ENCODE measurements around the gene AIF1L.
"Not testable (repeated sequence)": the region's sequence is repeated elsewhere in the genome, so short reads cannot be mapped to it uniquely, and the experiment has no call there.

The AIF1L gene

DNA sequence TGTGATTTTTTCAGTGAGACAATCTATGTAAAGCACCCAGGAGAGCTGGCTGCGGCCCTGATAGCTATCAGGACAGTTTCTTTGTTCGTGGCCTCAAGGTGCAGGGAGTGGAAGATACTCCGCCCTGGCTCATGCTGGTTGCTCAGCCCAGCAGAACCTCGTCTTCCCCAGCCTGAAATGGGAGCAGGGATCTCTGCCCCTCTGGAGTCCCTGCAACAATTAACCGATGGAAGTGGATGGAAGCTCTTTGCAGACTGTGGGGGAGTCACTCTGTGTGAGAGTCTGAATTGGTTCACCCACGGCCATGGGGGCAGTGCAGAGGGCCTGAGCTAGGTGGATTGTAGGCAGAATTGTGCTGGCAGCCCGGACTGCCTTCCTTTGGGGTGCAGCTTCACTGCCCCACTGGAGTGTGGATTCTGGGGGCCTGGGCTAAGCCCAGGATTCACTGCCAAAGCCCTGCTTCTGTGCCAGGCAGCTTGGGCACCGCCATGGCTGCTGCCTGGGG is 2.8 kb downstream of the AIF1L start:
- DNase-seq (ENCODE audit: low read depth): no peak

DNA sequence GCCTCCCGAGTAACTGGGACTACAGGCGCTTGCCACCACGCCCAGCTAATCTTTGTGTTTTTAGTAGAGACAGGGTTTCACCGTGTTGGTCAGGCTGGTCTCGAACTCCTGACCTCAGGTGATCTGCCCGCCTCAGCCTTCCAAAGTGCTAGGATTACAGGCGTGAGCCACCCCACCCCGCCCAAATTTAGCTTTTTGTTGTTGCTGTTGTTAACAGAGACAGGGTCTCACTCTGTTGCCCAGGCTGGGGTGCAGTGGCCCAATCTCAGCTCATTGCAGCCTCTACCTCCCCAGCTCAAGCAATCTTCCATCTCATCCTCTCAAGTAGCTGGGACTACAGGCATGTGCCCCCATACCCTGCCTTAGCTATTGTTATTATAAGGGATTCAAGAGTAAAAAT is 3.5 kb downstream of the AIF1L start:
- not testable (repeated sequence) for DNase-seq (ENCODE audit: low read depth)

DNA sequence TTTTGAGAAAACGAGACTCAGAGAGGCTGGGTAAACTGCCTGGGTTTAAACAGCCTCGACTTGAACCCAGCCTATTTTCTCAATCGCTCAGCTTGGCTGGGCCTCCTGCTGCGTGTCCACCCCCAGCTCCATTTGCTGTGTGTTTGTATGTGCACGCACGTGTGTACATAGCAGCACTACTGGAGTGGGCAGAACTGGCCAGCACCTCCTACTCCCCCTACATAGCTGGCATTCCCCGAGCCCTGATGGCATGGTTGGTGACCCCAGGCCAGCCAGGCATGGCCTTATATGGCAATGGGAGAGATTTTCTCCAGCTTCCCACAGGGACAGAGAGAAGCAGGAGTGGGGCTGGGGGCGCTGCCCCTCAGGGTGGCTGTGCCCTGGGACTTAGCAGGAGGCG is 4.1 kb downstream of the AIF1L start:
- DNase-seq (ENCODE audit: low read depth): no peak

DNA sequence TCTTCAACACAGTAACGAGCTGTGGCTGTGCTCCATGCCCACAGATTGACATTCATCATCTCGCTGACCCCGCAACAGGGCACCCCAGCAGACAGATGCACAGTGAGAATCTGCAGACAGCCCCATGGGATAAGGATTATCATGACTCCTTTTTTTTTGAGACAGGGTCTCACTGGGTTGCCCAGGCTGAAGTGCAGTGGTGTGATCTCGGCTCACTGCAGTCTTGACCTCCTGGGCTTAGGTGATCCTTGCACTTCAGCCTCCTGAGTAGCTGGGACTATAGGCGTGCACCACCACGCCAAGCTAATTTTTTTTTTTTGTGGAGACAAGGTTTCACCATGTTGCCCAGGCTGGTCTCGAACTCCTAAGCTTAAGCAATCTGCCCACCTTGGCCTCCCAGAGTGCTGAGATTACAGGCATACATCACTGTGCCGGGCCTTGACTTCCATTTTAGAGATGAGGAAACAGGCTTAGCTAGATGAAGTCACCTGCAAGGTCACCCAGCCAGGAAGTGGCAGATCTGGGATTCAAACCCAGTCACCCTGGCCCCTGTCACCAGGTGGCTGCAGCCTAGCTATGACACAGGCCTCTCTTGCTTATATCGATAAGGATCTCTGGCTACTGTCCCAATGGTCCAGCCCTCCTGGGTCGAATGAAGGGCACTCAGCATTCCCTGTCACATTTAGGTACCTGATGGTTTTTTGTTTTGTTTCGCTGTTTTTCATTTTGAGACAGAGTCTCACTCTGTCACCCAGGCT is 5.1 kb downstream of the AIF1L start:
- DNase-seq (ENCODE audit: low read depth): no peak

DNA sequence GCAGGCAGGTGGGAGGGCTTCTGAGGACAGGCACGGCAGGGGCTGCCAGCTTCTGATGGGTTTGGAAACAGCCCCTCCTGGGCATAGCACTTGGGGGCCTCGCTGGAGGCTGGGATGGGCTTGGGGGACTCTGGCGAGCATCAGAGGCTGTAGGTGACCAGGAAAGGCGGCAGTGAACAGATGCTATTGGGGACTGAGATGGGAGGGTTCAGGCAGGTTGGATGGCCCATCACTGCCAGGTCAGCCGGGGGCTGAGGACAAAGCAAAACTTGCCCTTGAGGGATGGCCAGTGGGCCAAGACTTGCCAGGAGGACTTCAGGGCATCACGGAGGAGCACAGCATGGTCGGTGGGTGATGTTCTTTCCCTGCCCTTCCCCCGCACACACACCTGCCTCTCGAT is 6.7 kb downstream of the AIF1L start:
- no peak for DNase-seq (ENCODE audit: low read depth)

DNA sequence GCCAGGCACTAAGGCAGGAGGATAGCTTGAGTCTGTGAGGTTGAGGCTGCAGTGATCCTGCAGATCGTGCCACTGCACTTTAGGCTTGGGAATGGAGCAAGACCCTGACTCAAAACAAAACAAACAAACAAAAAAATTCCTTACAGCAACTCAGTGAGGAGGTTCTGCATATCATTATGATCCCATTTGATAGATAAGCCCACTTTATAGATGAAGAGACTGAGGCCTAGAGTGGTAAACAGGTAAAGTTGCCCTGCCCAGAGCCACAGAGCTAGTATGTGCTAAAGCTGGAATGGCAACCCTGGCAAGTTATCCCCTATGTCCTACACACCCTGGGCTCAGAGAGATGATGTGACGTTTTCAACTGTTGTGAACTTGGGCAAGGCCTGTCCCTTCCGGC is 7.2 kb downstream of the AIF1L start:
- no peak for DNase-seq (ENCODE audit: low read depth)

DNA sequence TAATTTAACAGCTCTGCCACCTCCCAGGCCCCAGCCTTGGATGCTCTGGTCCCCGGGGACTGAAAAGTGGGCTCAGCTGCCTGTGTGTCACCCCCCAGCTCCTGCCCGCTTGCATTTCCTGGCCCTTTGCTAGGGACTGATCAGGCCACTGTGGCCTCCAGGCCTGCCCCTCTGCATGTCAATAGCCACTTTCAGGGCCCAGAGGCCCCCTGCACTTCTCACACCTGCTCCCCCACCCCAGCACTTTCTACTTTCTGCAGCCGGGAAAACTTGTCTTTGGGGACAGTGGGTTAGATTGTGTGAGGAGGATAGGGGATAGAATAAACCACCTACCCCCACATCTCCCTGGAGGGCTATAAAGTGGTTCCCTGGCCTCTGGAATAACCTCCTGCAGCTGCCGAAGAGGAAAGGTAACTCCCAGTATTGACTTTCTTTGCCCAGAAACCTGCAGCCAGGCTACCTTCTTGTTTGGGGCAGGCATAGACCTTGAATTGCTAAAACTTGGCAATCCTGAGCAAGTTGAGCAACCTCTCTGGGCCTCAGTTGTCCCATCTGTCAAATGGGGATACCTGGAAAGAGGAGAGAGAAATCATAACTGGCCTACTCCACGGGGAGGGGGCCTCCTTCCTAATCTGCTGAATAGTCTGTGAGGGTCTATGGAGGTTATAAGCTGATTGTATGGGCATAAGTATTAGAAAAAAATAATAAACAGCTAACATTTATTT is 7.8 kb downstream of the AIF1L start:
- no peak for DNase-seq (ENCODE audit: low read depth)

DNA sequence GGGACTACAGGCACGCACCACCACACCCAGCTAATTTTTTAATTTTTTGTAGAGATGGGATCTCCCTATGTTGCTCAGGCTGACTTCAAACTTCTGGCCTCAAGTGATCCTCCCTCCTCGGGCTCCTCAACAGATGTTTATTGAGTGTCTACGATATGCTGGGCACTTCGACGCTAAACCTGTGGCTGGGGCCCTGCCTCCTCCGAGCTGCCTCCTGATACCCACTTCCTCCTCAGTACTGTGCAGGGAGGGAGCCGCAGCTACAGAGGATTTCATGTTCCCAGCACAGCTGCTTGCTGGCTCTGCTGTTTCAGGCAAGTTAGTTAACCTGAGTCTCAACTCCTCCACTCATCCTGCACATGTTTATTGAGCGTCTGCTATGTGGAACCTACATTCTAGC is 9.6 kb downstream of the AIF1L start:
- DNase-seq (ENCODE audit: low read depth): no peak

DNA sequence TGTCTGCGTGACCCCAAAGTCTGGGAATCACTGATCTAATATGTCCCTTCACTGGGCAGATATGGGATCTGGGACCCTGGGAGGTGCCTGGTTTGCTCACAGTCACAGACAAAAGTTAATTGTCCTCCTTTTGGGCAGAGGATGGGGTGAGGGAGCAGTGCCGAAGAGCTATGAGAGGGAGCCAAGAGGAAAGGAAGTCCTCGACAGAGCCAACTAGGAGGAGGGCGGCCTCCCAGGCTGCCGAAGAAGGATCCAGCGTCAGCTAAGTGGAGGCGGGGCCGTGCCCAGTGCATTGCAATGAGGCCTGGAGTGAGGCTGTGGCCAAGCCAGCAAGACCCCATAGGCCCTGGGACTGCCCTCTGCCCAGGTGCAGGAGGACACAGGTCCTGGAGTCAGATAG is 11.4 kb downstream of the AIF1L start:
- no peak for DNase-seq (ENCODE audit: low read depth)

DNA sequence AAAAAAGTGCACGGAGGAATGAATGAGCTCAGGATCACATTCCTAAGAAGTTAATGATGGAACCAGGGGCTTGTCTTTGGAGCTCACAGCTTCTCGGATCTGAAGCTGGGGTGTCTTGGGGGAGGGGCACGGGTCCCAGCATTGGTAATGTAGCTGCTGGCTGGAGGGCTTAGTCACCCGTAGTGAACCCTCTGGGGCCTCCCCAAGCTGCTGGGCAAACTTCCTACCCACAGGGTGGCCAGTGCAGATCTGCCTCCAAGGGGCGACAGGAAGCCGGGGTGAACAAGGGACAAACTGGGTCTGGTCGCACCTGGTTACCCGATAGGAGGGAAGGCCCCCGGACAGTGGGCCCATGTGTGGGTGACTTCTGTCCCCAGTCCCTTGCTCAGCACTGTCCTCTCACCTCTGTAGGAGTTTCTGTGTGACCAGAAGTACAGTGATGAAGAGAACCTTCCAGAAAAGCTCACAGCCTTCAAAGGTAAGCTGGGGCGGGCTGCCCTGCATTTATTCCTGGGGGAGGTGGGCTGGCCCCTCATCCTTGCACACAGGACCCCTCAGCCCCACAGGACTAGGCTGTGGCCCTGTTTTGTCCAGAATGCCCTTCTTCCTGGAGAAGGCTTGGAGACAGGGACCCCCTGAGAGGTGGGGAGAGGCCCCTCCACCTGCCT is 15.0 kb downstream of the AIF1L start:
- no peak for DNase-seq (ENCODE audit: low read depth)

DNA sequence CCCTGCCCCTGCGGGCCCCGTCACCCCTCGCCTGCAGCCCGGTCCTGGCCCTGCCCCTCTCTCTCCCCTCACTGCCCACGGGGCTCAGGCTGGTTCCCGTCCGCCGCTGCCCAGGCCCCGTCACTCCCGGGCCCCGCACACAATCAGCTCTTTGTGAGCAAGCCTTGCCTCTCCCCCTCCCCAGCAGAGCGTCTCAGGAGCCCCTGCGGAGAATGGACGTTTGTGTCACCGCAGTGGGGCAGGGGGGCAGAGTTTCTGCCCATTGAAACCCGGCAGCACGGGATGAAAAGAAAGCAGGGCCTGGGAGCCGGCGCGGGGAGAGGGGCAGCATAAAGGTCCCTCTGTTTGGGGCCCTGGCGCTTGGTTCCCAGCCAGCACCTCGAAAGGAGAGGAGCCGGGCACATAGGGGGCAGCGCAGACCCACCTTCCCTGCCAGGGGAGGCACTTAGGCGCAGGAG is 15.6 kb downstream of the AIF1L start:
- no peak for DNase-seq (ENCODE audit: low read depth)

DNA sequence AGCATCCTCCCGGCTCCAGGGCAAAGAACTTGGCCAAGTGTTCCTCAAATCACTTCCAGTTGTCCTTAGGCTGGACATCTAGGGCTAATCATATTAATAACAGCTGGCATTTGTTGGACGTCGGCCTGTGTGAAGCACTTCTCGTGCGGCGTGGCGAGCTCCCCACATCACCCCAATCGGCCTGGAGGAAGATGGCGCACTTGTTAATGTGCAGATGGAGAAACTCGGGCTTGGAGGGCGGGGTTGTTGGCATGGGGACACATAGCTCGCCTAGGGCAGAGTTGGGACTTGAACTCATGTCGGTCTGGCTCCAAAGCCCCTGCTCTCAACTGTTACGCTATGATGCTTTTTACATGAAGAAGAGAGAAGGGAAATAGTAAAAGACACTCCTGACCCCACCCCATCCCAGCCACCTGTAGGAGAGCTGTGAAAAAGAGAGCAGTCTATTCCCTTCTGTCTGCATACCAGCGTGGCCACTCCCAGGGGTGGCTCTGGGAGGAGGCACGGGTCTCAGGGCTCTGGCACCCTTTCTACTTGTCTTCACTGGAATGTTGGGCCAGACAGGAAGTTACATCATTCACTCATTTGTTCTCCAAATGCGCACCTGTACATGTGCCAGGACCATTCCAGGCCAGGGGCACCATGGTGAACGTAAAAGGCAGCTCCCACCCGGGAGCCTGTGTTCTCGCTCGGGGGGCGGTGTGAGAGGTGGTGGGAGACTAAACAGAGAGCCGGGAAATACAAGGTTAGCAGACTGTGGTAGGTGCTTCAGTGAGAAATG is 16.2 kb downstream of the AIF1L start:
- no peak for DNase-seq (ENCODE audit: low read depth)

DNA sequence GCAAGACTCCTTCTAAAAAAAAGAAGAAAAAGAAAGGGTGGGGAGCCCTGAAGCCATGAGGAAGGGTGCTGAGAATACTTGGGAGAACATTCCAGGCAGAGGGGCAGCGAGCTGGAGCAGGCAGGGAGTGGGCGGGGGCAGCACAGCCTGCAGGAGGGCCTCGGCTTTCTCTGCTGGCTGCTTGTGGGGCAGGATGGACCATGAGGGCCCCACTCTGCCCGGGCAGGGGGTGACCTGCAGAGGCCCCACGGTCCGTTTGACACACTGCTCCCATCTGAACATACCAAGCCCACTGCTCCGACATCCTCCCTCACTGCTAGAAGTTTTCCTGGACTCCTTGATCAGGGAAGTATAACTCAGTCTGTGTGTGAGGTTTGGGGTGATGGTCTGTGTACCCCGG is 17.3 kb downstream of the AIF1L start:
- no peak for DNase-seq (ENCODE audit: low read depth)

DNA sequence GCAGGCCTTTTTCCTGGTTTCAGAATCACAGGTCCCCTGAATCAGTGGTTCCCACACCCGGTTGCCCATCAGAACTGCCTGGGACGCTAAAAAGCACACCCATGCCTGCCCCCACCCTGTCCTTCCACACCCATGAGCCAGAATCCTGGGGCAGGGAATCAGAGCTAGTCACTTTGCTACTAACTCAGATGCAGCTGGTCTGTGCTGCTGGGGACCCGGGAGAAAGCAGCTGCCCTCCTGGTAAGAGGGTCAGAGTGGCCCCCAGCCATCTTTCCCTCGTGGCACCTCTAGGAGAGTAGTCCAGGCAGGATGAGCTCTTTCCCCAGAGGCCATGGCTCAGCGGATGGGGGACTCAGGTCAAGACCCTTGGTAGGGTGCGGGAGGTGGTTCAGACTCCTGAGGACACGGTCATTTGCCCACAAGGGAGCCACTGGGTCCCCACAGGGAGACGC is 17.8 kb downstream of the AIF1L start:
- no peak for DNase-seq (ENCODE audit: low read depth)

DNA sequence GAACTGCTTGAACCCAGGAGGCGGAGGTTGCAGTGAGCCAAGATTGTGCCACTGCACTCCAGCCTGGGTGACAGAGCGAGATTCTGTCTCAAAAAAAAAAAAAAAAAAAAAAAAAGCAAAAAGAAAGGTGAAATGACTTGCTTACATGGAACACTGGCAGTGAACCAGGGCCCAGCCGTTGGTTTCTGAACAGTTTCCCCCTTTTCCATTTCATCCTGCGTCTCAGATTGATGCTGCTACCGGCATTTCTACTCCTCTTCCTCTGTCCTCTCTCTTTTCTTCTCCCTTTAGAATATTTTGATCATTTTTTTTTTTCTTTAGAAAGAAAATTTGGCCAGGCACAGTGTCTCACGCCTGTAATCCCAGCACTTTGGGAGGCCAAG is 19.0 kb downstream of the AIF1L start:
- DNase-seq (ENCODE audit: low read depth): not testable (repeated sequence)

DNA sequence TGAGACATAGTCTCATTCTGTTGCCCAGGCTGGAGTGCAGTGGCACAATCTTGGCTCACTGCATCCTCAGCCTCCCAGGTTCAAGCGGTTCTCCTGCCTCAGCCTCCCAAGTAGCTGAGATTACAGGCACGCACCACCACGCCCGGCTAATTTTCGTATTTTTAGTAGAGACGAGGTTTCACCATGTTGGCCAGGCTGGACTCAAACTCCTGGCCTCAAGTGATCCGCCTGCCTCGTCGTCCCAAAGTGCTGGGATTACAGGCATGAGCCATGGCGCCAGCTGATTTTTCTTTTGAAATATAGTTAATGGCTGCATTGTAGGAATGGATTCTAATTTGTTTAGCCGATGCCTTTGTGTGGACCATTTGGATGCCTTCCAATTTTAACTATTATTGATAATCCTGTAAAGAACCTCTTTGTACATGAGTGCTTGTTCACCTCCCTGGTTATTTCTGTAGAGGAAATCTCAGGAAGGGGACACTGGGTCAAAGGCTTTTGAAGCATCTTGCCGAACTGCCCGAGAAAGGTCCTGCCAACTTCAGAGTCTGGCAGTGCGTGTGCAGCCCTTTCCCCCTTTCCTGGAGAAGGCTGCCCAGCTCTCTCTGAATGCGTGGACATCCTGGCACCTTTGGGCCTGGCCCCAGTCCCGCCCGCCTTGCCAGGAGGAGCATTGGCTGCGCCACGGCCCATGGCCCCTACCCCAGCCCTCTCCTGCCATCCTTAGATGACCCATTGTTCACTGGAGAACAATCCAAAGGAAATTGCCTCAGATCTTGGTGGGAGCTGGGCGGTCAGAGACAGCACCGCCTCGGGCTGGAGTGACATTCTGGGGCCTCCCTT is 20.2 kb downstream of the AIF1L start:
- DNase-seq (ENCODE audit: low read depth): no peak

DNA sequence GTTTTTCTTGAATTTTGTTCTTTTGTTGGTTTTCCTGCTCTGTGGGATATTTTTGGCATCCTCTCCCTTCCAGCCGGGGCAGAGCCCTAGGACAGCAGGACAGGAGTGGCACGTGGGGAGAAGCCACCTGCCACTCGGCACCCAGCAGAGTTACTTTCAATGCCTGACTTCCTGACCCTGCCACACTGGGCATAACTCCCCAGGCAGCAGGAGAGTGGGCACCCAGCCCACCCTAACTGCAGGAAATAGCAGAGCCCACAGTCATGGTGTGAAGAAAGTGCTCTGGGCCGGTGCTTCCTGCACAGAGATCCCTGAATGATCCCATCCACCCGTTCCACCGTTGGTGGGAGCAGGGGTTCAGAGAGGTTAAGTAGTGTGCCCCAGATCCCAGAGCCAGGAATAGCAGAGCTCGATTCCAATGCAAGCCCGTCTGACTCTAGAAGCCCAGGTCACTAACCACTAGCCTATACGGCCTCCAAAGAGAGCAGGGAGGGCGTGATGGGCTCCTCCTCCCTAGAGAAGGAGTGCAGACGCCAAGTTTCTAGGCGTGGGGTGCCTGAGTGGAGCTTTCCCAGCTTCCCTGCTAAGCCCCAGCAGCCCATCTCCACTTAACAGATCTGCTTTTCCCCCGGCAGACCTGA is 20.9 kb downstream of the AIF1L start:
- DNase-seq (ENCODE audit: low read depth): no peak

DNA sequence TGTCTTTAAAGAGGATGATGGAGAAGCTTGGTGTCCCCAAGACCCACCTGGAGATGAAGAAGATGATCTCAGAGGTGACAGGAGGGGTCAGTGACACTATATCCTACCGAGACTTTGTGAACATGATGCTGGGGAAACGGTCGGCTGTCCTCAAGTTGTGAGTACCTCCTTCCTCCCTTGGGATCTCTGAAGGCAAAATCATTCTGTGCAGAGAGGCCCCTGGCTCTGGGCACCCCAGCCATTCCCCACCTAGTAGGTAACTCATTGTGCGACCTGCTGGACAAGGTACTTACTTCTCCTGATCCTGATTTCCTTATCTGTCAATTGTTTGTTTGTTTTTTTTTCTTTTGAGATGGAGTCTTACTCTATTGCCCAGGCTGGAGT is 21.4 kb downstream of the AIF1L start:
- DNase-seq (ENCODE audit: low read depth): no peak

DNA sequence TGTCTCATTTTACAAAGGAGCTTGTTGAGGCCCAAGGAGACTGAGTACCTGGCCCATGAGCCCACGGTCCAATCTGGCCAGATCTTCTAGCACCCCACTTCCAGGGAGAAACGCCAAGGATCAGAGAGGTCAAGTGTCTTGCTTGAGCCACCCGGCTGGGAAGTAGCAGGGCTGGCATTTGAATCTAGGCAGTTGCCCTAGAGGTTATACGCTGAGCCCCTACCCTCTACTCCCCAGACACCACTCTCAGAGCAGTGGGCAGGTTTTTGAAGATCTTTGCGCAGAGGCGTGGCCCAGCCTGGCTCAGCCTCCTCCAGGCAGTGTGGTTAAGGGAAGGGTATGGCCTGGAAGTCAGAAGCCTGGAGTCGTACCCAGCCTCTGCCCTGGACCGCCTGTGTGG is 23.3 kb downstream of the AIF1L start:
- DNase-seq (ENCODE audit: low read depth): no peak

DNA sequence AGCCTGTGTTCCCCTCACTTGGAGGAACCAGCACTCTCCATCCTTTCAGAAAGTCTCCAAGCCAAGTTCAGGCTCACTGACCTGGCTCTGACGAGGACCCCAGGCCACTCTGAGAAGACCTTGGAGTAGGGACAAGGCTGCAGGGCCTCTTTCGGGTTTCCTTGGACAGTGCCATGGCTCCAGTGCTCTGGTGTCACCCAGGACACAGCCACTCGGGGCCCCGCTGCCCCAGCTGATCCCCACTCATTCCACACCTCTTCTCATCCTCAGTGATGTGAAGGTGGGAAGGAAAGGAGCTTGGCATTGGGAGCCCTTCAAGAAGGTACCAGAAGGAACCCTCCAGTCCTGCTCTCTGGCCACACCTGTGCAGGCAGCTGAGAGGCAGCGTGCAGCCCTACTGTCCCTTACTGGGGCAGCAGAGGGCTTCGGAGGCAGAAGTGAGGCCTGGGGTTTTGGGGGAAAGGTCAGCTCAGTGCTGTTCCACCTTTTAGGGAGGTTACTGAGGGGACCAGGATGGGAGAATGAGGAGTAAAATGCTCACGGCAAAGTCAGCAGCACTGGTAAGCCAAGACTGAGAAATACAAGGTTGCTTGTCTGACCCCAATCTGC is 24.4 kb downstream of the AIF1L start:
- no peak for DNase-seq (ENCODE audit: low read depth)
